Measurements from ENCODE around the gene KRTAP12-3.

The KRTAP12-3 gene

DNA sequence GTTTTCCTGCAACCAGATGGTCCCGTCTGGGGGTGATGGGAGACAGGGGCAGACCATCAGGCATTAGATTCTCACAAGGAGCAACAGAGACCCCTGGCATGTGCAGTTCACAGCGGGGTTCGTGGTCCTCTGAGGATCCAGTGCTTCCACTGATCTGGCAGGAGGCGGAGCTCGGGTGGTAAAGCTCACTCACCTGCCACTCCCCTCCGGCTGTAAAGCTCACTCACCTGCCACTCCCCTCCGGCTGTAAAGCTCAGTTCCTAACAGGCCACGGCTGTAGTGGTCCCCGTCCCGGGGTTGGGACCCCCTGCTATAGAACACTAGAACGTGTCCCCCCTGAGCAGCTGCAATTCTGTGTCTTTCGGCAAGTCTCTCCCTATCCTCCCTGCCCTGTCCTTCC, 43.8 kb downstream of the KRTAP12-3 start:
- H3K4me2 ChIP-seq (ENCODE audit: insufficient read depth, low read length), result no peak overlapping the region
- no peaks in the 10 kb centered on the region; the same call in 1 of the 2 replicates for H4K20me1 ChIP-seq (ENCODE audit: insufficient read depth, low read length)
- H3K79me2 ChIP-seq (ENCODE audit: insufficient read depth, low read length), result no peaks in the 10 kb centered on the region
- no peaks in the 10 kb centered on the region for H3K36me3 ChIP-seq (ENCODE audit: insufficient read depth, low read length)
- TF ChIP-seq, protein P1, sequence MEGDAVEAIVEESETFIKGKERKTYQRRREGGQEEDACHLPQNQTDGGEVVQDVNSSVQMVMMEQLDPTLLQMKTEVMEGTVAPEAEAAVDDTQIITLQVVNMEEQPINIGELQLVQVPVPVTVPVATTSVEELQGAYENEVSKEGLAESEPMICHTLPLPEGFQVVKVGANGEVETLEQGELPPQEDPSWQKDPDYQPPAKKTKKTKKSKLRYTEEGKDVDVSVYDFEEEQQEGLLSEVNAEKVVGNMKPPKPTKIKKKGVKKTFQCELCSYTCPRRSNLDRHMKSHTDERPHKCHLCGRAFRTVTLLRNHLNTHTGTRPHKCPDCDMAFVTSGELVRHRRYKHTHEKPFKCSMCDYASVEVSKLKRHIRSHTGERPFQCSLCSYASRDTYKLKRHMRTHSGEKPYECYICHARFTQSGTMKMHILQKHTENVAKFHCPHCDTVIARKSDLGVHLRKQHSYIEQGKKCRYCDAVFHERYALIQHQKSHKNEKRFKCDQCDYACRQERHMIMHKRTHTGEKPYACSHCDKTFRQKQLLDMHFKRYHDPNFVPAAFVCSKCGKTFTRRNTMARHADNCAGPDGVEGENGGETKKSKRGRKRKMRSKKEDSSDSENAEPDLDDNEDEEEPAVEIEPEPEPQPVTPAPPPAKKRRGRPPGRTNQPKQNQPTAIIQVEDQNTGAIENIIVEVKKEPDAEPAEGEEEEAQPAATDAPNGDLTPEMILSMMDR (IDR thresholded peaks at IDR 0.05; ENCODE audit: borderline replicate concordance, extremely low read depth, low read length, poor library complexity, severe bottlenecking), result no peak
- TF ChIP-seq EZH2 (IDR thresholded peaks at IDR 0.05; ENCODE audit: borderline replicate concordance, low read depth, low read length, severe bottlenecking), result no peak
- H3K4me3 ChIP-seq (ENCODE audit: low read depth in 1 of 2, low read length in 2 of 2), result no peak overlapping the region
- DNase-seq, result no peak
- H3K27ac ChIP-seq (ENCODE audit: low read length), result no peak overlapping the region
- no peaks in the 10 kb centered on the region for H3K9me3 ChIP-seq (ENCODE audit: insufficient read depth, low read length, severe bottlenecking)
- H3K9ac ChIP-seq (ENCODE audit: low read depth, low read length), result no peak overlapping the region
- ATAC-seq (ENCODE audit: insufficient read depth, low read depth), result no peak
- no peak overlapping the region for H2AFZ ChIP-seq (ENCODE audit: low read depth, low read length)
- H3K27me3 ChIP-seq (ENCODE audit: insufficient read depth, low read length, poor library complexity), result peaks cover 10% of the 10 kb centered on the region
- H3K4me1 ChIP-seq (ENCODE audit: insufficient read depth, low read length), result no peaks in the 10 kb centered on the region

DNA sequence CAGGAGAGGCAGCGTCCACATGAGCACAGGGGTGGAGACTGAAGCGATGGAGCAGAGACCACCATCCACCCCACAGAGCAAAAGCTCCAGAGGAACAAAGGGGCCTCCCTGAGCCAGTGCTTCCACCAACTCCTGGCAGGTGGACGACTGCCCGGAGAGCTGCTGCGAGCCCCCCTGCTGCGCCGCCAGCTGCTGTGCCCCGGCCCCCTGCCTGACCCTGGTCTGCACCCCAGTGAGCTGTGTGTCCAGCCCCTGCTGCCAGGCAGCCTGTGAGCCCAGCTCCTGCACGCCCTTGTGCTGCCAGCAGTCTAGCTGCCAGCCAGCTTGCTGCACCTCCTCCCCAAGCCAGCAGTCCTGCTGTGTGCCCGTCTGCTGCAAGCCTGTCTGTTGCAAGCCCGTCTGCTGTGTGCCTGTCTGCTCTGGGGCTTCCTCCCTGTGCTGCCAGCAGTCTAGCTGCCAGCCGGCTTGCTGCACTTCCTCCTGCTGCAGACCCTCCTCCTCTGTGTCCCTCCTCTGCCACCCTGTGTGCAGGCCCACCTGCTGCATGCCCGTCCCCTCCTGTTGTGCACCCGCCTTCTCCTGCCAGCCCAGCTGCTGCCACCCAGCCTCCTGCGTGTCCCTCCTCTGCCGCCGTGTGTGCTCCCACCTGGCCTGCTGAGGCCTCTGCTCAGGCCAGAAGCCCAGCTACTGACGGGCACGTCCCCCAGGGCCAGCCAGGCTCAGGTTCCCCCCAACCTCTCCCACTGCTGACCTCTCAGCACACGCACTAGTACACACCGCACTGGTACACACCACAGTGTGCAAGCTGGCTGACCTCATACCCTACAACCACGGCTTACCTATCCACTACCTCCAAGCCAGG, 44.6 kb downstream of the KRTAP12-3 start:
- no peak overlapping the region for H3K27ac ChIP-seq (ENCODE audit: low read length)
- H3K4me2 ChIP-seq (ENCODE audit: insufficient read depth, low read length), result no peak overlapping the region
- no peak overlapping the region for H3K9ac ChIP-seq (ENCODE audit: low read depth, low read length)
- H3K27me3 ChIP-seq (ENCODE audit: insufficient read depth, low read length, poor library complexity), result peaks cover 10% of the 10 kb centered on the region
- no peaks in the 10 kb centered on the region; the same call in 1 of the 2 replicates for H4K20me1 ChIP-seq (ENCODE audit: insufficient read depth, low read length)
- H3K9me3 ChIP-seq (ENCODE audit: insufficient read depth, low read length, severe bottlenecking), result no peaks in the 10 kb centered on the region
- no peak for TF ChIP-seq EZH2 (IDR thresholded peaks at IDR 0.05; ENCODE audit: borderline replicate concordance, low read depth, low read length, severe bottlenecking)
- DNase-seq (no peak), ATAC-seq (ENCODE audit: insufficient read depth, low read depth) (no peak)
- H3K4me3 ChIP-seq (ENCODE audit: low read depth in 1 of 2, low read length in 2 of 2), result no peak overlapping the region
- H3K79me2 ChIP-seq (ENCODE audit: insufficient read depth, low read length), result no peaks in the 10 kb centered on the region
- no peak overlapping the region for H2AFZ ChIP-seq (ENCODE audit: low read depth, low read length)
- no peaks in the 10 kb centered on the region for H3K4me1 ChIP-seq (ENCODE audit: insufficient read depth, low read length)
- H3K36me3 ChIP-seq (ENCODE audit: insufficient read depth, low read length), result no peaks in the 10 kb centered on the region

DNA sequence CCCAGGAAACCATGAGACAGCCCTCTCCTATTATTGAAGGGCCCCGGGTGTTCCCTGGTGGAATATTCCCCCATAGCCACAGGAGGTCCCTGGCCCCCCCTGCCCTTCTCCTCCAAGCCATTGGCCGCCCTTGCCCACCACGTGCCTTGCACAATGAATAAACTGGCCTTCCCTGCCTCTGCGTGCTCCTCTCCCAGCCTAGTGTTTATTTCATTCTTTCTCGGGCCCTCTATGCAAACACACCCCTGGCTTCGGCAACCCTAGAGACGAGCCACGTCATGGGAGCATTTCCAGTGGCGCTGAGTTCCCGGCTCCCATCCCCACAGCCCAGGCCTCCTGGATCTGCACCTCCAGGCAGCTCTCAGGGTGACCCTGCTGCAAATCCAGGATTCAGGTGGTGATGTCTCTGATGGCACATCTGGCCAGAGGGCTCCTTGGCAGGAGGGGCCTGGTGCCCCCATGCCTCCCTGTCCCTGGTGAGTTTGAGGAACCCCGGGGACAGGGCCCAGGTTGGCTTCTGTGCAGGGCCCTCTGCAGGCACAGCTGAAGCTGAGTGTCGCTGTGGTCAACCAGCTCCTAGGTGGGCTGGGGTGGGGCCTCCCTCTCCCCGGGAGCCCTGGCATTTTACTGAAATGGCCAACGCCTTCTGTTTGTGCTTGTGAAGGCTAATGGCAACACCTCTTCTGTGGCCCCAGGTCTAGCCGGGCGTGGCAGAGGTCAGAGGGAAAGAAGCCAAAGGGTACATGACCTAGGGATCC, 45.4 kb downstream of the KRTAP12-3 start:
- Histone ChIP-seq H3K79me2 (ENCODE audit: insufficient read depth, low read length) (no peaks in the 10 kb centered on the region), H3K4me3 (ENCODE audit: low read depth in 1 of 2, low read length in 2 of 2) (no peak overlapping the region), H3K4me1 (ENCODE audit: insufficient read depth, low read length) (no peaks in the 10 kb centered on the region), H3K36me3 (ENCODE audit: insufficient read depth, low read length) (no peaks in the 10 kb centered on the region), H3K4me2 (ENCODE audit: insufficient read depth, low read length) (no peak overlapping the region), H3K27ac (ENCODE audit: low read length) (no peak overlapping the region), H3K9ac (ENCODE audit: low read depth, low read length) (no peak overlapping the region), H3K27me3 (ENCODE audit: insufficient read depth, low read length, poor library complexity) (peaks cover 10% of the 10 kb centered on the region), H2AFZ (ENCODE audit: low read depth, low read length) (no peak overlapping the region), H4K20me1 (ENCODE audit: insufficient read depth, low read length) (no peaks in the 10 kb centered on the region; the same call in 1 of the 2 replicates), H3K9me3 (ENCODE audit: insufficient read depth, low read length, severe bottlenecking) (no peaks in the 10 kb centered on the region)
- DNase-seq (no peak), ATAC-seq (ENCODE audit: insufficient read depth, low read depth) (no peak)
- TF ChIP-seq, protein P1 (IDR thresholded peaks at IDR 0.05; ENCODE audit: borderline replicate concordance, extremely low read depth, low read length, poor library complexity, severe bottlenecking), result no peak
- no peak for TF ChIP-seq EZH2 (IDR thresholded peaks at IDR 0.05; ENCODE audit: borderline replicate concordance, low read depth, low read length, severe bottlenecking)

All from DND-41 (cell line).